Left cardiac atrium (tissue), 4 donors: ENCODE measurements around the gene DDX39B. TPM values are rescaled to one million over a fixed set of nuclear protein-coding genes. Genes with fewer than 3 reads are reported as not detected.
"Not testable (repeated sequence)": the region's sequence is repeated elsewhere in the genome, so short reads cannot be mapped to it uniquely, and the experiment has no call there.

Source experiments
- ATAC-seq, 2 donors: fragments of 200-7000 bp; cut with Tn5 transposase; one replicate each; pipeline ENCODE4 v1.9.1; 2020; ENCODE audit warnings: mild to moderate bottlenecking in 2 of 2, moderate library complexity in 2 of 2
- DNase-seq: peaks from one replicate; pipeline ENCODE4 v3.0.0-alpha.2; 2020
- intact Hi-C, 2 donors: fragments of 100-400 bp; cut with DNase I; formaldehyde crosslinking; loops; one replicate each; pipeline versions ENCODE4 v1.14.1 to v1.15.1; 2022 to 2023
- total RNA-seq, 2 donors: library from RNA; stranded (reverse); fragmentation: NEBNext Ultra II Directional; extraction: Animal tissue kit (Norgen Biotek cat#: 25700); gene quantifications; one replicate each; pipeline ENCODE4 v1.2.1, GENCODE V29; 2021
- donor health status: DM: no; HTN: yes; CAD: no.
- donor health status: DM: no; HTN: yes; CAD: no; lungs with severe emphysema.
- donor health status: DM: yes; HTN: yes; CAD: no.
- donor health status: Dilated cardiomyopathy.

The DDX39B gene
- total RNA-seq, 2 donors from 2014 or later = 188 to 224 TPM

DNA sequence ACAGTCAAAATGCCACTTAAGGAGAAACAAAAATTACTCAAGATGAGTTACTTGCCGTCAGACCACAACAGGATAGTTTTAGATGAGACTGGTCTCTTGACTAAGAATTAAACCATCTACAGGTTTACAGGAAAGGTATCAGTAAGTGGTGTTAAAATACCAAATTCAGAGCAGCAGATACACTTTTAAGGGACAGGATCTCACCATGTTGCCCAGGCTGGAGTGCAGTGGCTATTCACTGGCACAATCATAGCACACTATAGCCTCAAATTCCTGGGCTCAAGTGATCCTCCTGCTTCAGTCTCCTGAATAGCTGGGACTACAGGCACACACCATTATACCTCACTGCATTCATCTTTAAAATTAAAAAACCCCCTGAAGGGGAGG lies 8.4 kb downstream of the DDX39B start:
- DNase-seq = no peak
- ATAC-seq = no peak
- intact Hi-C loops = no loop called here

DNA sequence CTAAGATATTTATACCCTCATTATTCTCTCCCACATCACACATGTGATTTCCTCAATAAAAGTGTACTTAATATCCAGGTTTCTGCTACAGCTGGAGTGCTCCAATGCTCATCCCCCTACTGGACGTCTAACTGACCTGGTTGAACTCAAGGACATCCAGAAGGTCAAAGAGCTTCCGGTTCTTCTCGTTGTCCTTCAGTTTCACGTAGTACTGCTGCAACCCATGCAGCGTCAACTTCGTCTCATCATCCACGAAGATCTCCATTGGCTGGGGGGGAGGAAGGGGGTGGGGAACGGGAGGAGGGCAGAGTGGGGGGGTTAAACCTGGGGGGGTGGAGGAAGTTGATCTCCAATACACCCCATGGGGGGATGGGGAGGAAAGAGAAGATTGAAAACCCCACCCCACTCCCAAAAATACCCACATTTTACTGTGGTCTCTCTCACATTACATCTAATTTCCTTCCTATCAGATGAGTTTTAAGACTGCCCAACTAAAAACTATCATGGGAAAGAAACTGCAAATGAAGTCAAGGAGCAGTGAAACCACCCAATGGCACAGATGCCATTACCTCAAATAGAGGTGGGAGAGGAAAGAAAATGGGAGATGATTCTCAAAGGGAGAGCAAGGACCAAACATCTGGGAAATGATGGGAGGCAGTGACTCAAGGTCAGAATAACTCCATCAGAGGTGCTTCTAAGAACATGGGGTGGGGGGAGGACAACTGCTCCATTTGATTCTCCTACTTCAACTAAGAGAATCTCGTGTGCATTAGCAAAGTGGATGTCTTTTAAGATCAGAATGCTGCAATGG lies 9.0 kb downstream of the DDX39B start:
- ATAC-seq (no peak), DNase-seq (no peak)
- intact Hi-C loops = no loop called here

DNA sequence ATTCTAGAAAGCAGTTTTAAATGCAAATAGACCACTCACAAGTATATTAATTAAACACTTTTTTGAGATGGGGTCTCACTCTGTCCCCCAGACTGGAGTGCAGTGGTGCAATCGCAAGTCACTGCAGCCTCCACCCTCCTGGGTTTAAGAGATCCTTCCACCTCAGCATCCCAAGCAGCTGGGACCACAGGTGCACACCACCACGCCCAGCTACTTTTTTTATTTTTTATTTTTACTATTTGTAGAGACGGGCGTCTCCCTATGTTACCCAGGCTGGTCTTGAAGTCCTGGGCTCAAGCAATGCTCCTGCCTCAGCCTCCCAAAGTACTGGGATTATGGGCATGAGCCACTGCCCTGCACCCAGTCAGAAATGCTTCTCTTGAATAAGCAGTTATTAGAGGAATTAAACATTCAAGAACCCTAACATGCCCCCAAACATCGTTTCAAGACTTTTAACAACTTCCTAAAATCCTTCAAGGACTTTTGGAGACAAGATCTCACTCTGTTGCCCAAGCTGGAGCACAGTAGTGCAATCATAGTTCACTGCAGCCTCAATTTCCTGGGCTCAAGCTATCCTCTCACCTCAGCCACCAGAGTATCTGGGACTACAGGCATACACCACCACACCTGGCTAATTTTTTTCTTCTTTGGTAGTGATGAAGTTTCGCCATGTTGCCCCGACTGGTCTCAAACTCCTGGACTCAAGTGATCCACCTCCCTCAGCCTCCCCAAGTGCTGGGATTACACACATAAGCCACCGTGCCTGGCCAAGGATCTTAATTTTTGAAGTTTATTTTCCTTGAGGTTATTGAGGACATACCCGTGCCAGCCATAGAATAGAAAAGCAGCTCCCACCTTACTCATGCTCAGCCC lies 9.8 kb downstream of the DDX39B start:
- intact Hi-C loops = no loop called here
- DNase-seq = no peak
- no peak for ATAC-seq

DNA sequence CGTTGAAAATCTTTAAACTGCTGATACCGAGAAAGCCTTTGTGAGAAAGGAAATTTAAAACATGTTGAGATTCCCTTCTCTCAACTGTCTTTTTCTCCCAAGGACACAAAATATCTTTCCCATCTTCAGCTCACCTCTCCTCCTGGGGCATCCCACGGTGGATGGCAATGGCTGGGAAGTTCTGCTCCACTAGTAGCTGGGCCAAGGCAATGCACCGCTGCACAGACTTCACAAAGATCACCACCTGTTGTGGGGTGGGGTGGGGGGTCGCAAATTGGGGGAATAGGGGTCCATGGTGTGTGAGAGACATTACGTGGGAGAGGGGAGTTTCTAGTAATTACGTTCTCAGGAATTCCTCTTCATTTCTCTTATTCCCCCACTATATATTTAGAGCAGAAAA lies 10.6 kb downstream of the DDX39B start:
- intact Hi-C loops = no loop called here
- ATAC-seq (no peak), DNase-seq (no peak)

DNA sequence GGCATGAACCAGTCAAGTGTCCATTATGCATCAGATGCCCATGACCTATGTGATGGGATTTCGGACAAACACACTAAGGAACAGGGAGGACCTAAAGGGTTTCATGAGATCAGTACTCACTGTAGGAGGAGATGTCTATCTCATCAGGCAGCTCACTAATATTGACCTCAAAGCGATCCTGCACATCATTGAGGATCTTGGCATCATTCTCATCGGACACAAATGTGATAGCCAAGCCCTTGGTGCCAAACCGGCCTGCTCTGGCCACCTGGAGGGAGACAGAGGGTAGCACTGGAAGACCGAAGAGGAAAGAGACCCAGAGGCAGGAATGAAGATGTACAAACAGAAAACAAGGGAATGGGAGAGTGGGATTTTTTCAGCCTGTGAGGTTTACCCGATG lies 11.1 kb downstream of the DDX39B start:
- intact Hi-C loops = no loop called here
- no peak for ATAC-seq
- DNase-seq = no peak

DNA sequence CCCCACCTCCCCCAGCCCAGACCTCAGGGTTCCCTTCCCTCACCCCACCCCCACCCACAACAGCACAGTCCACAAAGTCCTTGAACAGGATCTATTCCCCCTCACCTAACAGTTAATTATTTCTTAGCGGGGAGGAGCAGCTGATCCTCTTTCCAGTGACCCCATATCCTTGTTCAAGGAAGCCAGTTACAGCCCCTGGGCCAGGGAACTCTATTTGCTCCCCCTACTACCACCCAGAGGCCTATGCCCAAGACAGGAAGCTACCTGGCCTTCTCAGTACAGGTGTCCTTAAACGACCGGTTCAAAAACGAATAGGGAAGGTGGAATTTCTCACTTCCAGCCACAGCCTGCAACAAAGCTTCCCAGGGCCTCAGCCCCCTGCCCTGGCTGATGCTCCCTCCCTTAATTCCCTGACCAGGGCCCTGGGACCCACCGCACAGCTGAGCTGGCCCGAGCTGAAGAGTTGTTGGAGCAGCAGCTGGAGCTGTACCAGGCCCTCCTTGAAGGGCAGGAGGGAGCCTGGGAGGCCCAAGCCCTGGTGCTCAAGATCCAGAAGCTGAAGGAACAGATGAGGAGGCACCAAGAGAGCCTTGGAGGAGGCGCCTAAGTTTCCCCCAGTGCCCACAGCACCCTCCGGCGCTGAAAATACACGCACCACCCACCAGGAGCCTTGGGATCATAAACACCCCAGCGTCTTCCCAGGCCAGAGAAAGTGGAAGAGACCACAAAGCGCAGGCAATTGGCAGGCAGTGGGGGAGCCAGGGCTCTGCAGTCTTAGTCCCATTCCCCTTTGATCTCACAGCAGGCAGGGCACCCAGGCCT lies 12.3 kb downstream of the DDX39B start:
- intact Hi-C loops = no loop called here
- ATAC-seq = peak in 1 of 2 donors; percentile 10
- DNase-seq = no peak

DNA sequence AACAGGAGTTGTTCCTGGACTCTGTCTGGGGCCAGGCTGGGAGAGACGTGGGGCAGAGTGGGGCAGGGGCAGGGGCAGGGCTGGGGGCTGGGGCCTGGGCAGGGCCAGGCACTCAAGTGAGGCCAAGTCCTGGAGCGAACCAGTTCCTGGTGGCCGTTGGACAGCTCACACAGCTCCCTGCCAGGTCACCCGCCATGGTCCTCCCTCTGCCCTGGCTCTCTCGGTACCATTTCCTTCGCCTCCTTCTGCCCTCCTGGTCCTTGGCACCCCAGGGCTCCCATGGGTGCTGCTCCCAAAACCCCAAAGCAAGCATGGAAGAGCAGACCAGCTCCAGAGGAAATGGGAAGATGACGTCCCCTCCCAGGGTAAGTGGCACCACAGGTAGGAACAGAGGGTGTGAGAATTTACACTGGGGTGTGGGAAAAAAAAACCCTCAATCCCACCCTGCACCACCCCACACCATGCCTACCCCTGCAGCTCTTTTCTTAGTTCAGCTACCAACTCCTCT lies 12.9 kb downstream of the DDX39B start, which contains the start of gene MCCD1:
TSS of gene MCCD1 (plus strand) at position 142 of the 508 bp plus-strand sequence. CDS start at position 195, 53 bp downstream.
- no peak for DNase-seq
- intact Hi-C loops = no loop called here
- ATAC-seq = peak; percentile 27 to 28

DNA sequence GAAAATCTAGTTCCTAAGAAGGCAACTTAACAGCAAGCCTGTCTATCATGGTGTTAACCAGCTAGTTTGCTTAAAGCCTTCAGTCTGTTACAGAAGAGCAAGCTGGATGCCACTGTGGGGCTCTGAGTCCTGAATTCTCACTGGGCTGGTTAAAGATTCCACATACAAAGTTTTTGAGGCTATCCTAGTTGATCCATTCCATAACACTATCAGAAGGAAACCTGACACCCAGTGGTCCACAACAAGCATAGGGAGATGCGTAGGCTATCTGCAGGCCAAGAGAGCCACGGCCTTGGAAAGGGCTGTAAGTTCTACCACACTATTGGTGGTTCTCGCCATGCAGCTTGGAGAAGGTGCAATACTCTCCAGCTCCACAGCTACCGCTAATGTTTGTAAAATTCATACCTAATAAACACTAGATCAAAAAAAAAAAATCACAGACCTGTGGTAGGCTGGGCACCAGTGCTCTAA lies 13.5 kb downstream of the DDX39B start:
- DNase-seq (no peak), ATAC-seq (peak in 1 of 2 donors; percentile 7)
- intact Hi-C loops = no loop called here

DNA sequence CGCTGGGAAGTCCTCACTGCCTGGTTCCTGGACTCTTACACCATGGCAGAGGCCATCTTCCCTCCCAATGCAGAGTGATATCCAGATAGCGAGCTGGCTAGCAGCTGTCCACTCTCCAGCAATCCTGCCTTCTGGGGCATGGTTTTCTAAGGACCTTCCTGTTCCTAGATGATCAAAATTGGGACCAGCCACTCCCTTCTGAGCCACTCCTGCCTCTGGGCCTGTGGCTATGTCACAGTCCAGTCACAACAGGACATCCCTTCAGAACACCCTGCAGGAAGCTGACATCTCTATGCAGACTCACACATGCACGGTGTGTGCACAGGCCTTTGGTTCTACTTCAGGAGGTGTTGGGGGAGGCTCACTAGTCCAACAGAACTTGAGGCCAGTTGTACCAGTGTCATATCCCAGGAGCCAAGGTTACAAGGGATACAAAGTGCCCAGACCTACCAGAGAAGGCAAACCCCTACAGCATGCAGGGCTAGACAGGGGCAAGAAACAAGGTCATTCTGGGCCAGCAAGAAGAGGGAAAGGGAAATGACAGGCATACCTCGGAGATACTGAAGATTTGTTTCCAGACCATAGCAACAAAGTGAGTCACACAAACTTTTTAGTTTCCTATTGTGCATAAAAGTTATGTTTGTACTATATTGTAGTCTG lies 15.7 kb downstream of the DDX39B start:
- peak in 1 of 2 donors; percentile 8 for ATAC-seq
- intact Hi-C loops = no loop called here

DNA sequence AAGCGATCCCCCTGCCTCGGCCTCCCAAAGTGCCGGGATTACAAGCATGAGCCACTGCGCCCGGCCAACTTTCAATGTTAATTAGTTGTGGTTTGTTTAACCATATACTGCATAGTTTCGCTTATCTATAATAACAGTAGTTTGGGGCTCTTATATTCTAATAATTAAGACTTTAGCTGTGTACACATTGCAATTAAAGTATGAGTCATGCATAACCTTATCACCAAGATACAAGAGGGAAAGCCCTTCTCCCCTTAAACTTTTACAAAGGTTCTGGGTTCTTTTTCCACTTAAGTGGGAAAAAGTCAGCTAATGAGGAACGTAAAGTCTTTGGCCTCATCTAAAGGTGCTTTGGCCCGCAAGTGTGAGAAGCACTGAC lies 16.3 kb downstream of the DDX39B start:
- no peak for DNase-seq
- intact Hi-C loops = no loop called here
- no peak for ATAC-seq

More for the DNA sequence above, 15.7 kb downstream of the DDX39B start:
- no peak for DNase-seq

DNA sequence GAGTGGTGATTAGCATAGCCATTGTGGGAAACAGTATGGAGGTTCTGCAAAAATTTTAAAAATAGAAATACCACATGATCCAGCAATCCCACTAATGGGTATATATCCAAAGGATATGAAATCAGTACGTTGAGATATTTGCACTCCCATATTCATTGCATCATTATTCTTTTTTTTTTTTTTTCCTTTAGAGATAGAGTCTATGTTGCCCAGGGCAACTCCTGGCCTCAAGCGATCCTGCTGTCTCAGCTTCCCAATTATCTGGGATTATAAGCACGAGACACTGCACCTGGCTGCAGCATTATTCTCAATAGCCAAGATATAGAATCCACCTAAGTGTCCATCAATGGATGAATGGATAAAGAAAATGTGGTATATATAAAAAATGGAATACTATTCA lies 20.0 kb downstream of the DDX39B start:
- ATAC-seq = no peak
- intact Hi-C loops = no loop called here
- no peak for DNase-seq

DNA sequence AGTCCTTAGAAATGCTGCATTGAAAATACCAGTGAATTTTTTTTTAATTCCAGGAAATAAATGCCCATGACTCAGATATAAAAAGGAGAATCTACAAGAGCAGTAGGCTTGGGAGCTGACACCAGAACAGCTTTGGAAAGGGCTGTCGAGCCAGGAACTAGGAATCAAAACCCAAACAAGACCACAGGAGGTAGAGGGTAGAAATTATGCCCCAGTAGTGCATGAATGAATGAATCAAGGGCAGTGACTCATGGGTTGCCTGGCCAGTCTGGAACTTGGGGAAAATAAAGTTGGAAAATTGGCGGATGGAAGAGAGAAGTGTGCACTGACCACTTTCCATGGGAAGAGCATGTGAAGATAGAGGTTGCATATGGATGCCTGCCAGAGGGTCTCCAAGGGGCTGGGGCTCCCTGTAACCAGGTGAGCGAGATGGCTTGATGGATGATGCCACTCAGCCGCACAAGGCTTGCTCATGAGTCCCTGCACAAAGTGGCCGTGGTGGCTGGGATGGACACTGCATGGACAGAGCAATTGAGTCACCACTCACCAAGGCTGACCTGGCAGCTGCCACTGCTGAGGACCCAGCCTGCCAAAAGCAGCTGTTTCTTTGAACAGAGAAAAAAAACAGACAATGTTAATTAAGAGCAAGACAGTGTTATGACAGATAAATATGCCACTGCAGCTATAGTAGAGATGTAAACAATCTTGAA lies 28.2 kb downstream of the DDX39B start:
- DNase-seq (no peak), ATAC-seq (no peak)
- intact Hi-C loops = no loop called here

DNA sequence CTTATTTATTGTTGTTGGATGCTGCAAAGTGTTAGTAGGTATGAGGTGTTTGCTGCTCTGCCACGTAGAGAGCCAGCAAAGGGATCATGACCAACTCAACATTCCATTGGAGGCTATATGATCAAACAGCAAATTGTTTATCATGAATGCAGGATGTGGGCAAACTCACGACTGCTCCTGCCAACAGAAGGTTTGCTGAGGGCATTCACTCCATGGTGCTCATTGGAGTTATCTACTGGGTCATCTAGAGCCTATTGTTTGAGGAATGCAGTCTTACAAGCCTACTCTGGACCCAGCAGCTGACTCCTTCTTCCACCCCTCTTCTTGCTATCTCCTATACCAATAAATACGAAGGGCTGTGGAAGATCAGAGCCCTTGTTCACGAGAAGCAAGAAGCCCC lies 31.8 kb downstream of the DDX39B start:
- ATAC-seq (no peak), DNase-seq (no peak)
- intact Hi-C loops = no loop called here

DNA sequence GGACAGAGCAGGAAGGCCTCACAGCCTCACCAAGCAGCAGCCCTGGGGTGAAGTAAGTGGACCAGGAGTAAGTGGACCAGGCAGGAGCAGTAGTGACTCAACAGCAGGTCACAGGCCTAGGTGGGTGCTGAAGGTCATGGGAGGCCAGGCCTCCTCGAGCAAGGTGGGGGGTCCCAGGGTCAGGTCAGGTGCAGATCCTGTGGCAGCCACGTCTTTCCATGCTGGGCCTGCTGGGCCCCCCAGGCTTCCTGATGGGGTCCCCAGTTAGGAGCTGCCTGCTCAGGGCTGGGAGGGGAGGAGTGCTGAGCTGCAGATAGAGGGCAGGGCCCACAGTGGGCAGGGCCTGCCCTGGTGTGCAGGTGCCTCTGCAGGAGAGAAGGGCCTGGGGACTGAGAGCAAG lies 32.8 kb downstream of the DDX39B start:
- intact Hi-C loops, DNase-seq: not testable (repeated sequence)
- peak in 1 of 2 donors; percentile 15 for ATAC-seq

DNA sequence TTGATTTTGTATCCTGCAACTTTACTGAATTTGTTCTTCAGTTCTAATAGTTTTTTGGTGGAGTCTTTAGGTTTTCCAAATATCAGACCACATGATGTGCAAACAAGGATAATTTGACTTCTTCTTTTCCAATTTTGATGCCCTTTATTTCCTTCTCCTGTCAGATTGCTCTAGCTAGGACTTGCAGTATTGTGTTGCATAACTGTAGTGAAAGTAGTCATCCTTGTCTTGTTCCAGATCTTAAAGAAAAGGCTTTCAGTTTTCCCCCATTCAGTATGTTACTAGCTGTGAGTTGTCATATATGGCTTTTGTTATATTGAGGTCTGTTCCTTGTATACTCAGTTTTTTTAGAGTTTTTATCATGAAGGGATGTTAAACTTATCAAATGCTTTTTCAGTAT lies 39.2 kb downstream of the DDX39B start:
- intact Hi-C loops = no loop called here
- ATAC-seq = no peak

DNA sequence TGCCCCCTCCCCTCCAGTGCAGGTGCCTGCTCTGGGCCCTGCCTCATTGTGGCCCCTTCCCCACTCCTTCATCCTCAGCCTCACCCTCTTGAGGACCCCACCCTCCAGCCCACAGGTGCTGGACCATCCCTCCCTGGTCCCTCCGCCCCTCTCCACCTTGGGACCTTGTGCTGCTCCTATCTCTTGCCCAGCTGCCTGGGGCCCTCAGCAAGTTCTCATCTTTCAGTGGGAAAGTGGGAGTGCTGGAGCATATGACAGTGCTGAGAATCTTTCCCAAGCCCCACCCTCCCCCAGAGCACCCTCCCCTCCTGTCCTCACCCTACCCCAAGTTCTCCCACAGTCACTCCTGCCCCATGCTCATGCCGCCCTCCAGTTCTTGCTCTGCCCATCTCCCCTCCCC lies 42.2 kb downstream of the DDX39B start:
- ATAC-seq, DNase-seq: not testable (repeated sequence)
- intact Hi-C loops = loop anchor here in 1 of 2 donors (5.0 kb wide), 1 partner anchor 43 kb away; the partner anchor contains the start of gene DDX39B

More for the DNA sequence above, 39.2 kb downstream of the DDX39B start:
- no peak for DNase-seq

DNA sequence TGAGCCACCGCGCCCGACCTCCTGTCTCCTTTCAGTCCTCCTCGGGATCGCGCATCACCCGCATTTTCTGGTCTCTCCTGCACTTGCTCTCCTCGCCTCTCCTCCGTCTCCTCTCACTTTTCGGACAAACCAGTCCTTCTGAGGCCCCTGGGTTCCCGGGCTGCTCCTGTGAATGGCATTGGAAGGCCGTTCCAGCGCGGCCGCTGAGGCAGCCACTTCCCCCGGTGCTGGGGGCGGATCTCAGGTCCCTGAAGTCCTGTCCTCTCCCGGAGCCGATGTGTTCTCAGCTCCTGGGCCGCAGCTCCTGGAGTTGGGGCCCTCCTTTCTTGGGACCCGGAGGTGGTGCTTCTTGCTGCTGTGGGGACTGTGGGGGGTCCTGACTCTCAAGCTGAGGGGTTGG lies 43.1 kb downstream of the DDX39B start:
- intact Hi-C loops = loop anchor here in 1 of 2 donors (5.0 kb wide), 1 partner anchor 44 kb away; the partner anchor contains the start of gene DDX39B
- ATAC-seq (no peak), DNase-seq (no peak)
